Measurements from ENCODE around the gene TTC31. TPM values are rescaled to one million over a fixed set of nuclear protein-coding genes. Genes with fewer than 3 reads are reported as not detected.

TTC31 gene
- total RNA-seq, 1 donor from 2014 or later: 16.8 TPM

DNA sequence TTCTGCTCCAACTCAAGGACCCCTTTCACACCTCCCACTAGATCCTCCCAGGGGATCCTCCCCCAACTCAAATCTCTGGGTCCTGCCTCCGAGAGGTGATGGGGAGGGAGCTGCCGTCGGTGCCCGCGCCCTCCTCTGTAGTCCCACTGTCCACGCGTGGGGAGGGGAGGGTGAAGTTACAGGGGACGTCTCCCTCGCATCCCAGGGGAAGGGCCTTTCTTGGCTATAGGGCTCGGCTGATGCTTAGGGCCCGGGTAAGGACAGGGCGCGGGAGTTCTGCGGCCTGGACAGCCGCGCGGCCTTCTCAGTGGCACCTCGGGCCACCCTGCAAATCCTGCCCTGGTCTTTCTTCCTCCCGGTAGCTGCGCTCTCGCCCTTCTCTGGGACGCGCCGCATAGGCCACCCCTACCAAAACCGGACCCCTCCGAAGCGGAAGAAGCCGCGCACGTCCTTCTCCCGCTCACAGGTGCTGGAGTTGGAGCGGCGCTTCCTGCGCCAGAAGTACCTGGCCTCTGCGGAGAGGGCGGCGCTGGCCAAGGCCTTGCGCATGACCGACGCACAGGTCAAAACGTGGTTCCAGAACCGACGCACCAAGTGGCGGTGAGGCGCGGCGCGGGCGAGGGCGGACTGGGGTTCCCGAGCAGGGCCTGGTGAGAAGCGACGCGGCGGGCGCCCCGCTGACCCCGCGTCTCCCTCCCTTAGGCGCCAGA, 32.5 kb downstream of the TTC31 start:
- Mint-ChIP-seq H3K36me3 (ENCODE audit: low read depth, unreplicated experiment) (peaks cover 16% of the 10 kb centered on the region), H3K27me3 (ENCODE audit: unreplicated experiment) (peaks cover 46% of the 10 kb centered on the region), H3K27ac (ENCODE audit: unreplicated experiment) (no peak overlapping the region), H3K9me3 (ENCODE audit: unreplicated experiment) (peaks cover 5% of the 10 kb centered on the region), H3K4me1 (ENCODE audit: unreplicated experiment) (peaks cover 18% of the 10 kb centered on the region), H3K4me3 (ENCODE audit: unreplicated experiment) (no peak overlapping the region)
- TF ChIP-seq CTCF (IDR thresholded peaks at IDR 0.05; ENCODE audit: unreplicated experiment): no peak
- DNase-seq (ENCODE audit: low spot score): no peak

- TF ChIP-seq CTCF (IDR thresholded peaks at IDR 0.05; ENCODE audit: unreplicated experiment): no peak
- peaks cover 41% of the 10 kb centered on the region for H3K27me3 Mint-ChIP-seq (ENCODE audit: unreplicated experiment)
- H3K27ac Mint-ChIP-seq (ENCODE audit: unreplicated experiment): no peak overlapping the region
- peaks cover 5% of the 10 kb centered on the region for H3K9me3 Mint-ChIP-seq (ENCODE audit: unreplicated experiment)
- peak; percentile 74 for DNase-seq (ENCODE audit: low spot score)
- H3K36me3 Mint-ChIP-seq (ENCODE audit: low read depth, unreplicated experiment): peaks cover 16% of the 10 kb centered on the region
- peaks cover 15% of the 10 kb centered on the region for H3K4me1 Mint-ChIP-seq (ENCODE audit: unreplicated experiment)
- peak overlapping the region; percentile 62 for H3K4me3 Mint-ChIP-seq (ENCODE audit: unreplicated experiment)
Measured at GRCh38 chr2:74515981-74516633, 33.2 kb downstream of the TTC31 start.

DNA sequence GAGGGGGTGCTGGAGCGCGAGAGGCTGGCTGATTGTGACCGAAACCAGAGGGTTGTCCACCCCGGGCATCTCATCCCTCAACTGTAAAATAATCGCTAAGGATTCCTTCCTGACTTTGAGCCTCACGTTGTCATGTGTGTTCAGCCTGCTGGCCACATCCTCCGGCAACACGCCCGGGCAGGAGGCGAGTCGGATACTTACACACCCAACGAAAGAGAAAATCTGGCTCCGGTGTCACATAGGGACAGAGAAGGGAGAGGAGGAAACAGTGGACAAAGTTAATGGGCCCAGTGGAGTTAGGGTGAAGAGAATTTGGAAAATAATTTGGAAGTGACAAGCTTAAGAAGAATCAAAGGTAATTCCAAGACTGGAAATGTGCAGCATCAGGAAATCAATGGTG, 33.8 kb downstream of the TTC31 start:
- H3K4me1 Mint-ChIP-seq (ENCODE audit: unreplicated experiment): peaks cover 15% of the 10 kb centered on the region
- no peak for TF ChIP-seq CTCF (IDR thresholded peaks at IDR 0.05; ENCODE audit: unreplicated experiment)
- no peak for DNase-seq (ENCODE audit: low spot score)
- peaks cover 5% of the 10 kb centered on the region for H3K9me3 Mint-ChIP-seq (ENCODE audit: unreplicated experiment)
- peaks cover 16% of the 10 kb centered on the region for H3K36me3 Mint-ChIP-seq (ENCODE audit: low read depth, unreplicated experiment)
- H3K4me3 Mint-ChIP-seq (ENCODE audit: unreplicated experiment): peak overlapping the region; percentile 62
- H3K27ac Mint-ChIP-seq (ENCODE audit: unreplicated experiment): no peak overlapping the region
- H3K27me3 Mint-ChIP-seq (ENCODE audit: unreplicated experiment): peaks cover 40% of the 10 kb centered on the region

GRCh38 chr2:74522516-74522915, 39.6 kb downstream of the TTC31 start:
- H3K36me3 Mint-ChIP-seq (ENCODE audit: low read depth, unreplicated experiment): peaks cover 24% of the 10 kb centered on the region
- DNase-seq (ENCODE audit: low spot score): no peak
- no peak overlapping the region for H3K4me3 Mint-ChIP-seq (ENCODE audit: unreplicated experiment)
- H3K27ac Mint-ChIP-seq (ENCODE audit: unreplicated experiment): no peak overlapping the region
- H3K9me3 Mint-ChIP-seq (ENCODE audit: unreplicated experiment): no peaks in the 10 kb centered on the region
- no peak for TF ChIP-seq CTCF (IDR thresholded peaks at IDR 0.05; ENCODE audit: unreplicated experiment)
- peaks cover 15% of the 10 kb centered on the region for H3K27me3 Mint-ChIP-seq (ENCODE audit: unreplicated experiment)
- H3K4me1 Mint-ChIP-seq (ENCODE audit: unreplicated experiment): peaks cover 10% of the 10 kb centered on the region

DNA sequence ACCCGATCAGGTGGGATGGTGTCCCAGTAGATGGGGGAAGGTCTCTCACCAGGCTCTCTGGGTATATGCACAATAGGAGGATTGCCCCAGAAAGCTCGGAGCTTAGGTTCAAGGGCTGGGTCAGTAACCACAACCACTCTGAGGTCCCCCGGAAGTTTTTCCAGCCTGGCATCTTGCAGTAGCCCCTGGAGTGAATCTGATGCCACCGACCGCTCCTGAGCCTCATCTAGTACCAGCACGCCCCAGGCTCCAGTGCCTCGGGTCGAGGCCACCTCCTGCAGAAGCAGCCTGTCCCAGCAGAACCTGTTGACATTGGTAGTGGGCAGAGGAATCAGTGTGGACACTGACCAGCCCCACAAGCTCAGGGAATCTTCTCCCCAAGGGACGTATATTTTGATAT, 41.1 kb downstream of the TTC31 start:
- Mint-ChIP-seq H3K4me3 (ENCODE audit: unreplicated experiment) (no peak overlapping the region), H3K27ac (ENCODE audit: unreplicated experiment) (no peak overlapping the region), H3K9me3 (ENCODE audit: unreplicated experiment) (no peaks in the 10 kb centered on the region), H3K4me1 (ENCODE audit: unreplicated experiment) (peaks cover 19% of the 10 kb centered on the region), H3K27me3 (ENCODE audit: unreplicated experiment) (peaks cover 17% of the 10 kb centered on the region), H3K36me3 (ENCODE audit: low read depth, unreplicated experiment) (peaks cover 30% of the 10 kb centered on the region)
- no peak for DNase-seq (ENCODE audit: low spot score)
- no peak for TF ChIP-seq CTCF (IDR thresholded peaks at IDR 0.05; ENCODE audit: unreplicated experiment)

Measured in endothelial cell (in vitro differentiated cells).